CD4-positive, CD25-positive, alpha-beta regulatory T cell (primary cell): ENCODE results near the gene USP28. TPM values are rescaled to one million over a fixed set of nuclear protein-coding genes. Genes with fewer than 3 reads are reported as not detected.
"Not testable (repeated sequence)": the region's sequence is repeated elsewhere in the genome, so short reads cannot be mapped to it uniquely, and the experiment has no call there.

Experiments used
- ATAC-seq, 2 donors: fragments of 150-1000 bp; cut with Tn5 transposase; one replicate each; pipeline ENCODE4 v1.10.0; 2021; ENCODE audit warnings: low read depth in 2 of 2, moderate number of reproducible peaks in 2 of 2, moderate library complexity in 1 of 2
- DNase-seq, 3 donors: peaks; one replicate each; pipeline versions ENCODE4 v3.0.0 to v3.0.0-alpha.2; 2012 to 2022; ENCODE audit warnings: mixed read lengths in 1 of 3
- H3K27ac ChIP-seq: one replicate; pipeline ENCODE4 v1.7.0; 2013; ENCODE audit warnings: mild to moderate bottlenecking, low read length; ENCODE audit not compliant: insufficient read depth, poor library complexity, severe bottlenecking
- H3K27me3 ChIP-seq: one replicate; pipeline ENCODE4 v1.7.0; 2013; ENCODE audit warnings: low read length; ENCODE audit not compliant: control insufficient read depth, insufficient read depth
- H3K36me3 ChIP-seq: one replicate; pipeline ENCODE4 v1.7.0; 2013; ENCODE audit warnings: mild to moderate bottlenecking, low read length, moderate library complexity; ENCODE audit not compliant: control insufficient read depth, insufficient read depth
- H3K4me1 ChIP-seq: 2 replicates; pipeline ENCODE4 v1.7.0; 2013; ENCODE audit warnings: mild to moderate bottlenecking, low read length; ENCODE audit not compliant: insufficient read depth, control insufficient read depth, poor library complexity, severe bottlenecking
- H3K4me3 ChIP-seq: one replicate; pipeline ENCODE4 v1.7.0; 2013; ENCODE audit warnings: low read depth, mild to moderate bottlenecking, low read length, moderate library complexity
- H3K9me3 ChIP-seq, 2 experiments: 1 replicate in 1 of 2; 2 replicates in 1 of 2; pipeline ENCODE4 v1.7.0; 2013; ENCODE audit warnings: low read length in 2 of 2, mild to moderate bottlenecking in 1 of 2, moderate library complexity in 1 of 2; ENCODE audit not compliant: control insufficient read depth in 2 of 2
- H3K27ac Mint-ChIP-seq, 3 donors: one replicate each; pipeline ENCODE4 v1.8.0; 2020 to 2022; ENCODE audit warnings: mild to moderate bottlenecking in 3 of 3, mixed read lengths in 3 of 3, moderate library complexity in 2 of 3
- H3K27me3 Mint-ChIP-seq: one replicate; pipeline ENCODE4 v1.8.0; 2022; ENCODE audit warnings: mild to moderate bottlenecking, mixed read lengths
- H3K36me3 Mint-ChIP-seq: one replicate; pipeline ENCODE4 v1.8.0; 2020; ENCODE audit warnings: mixed read lengths
- H3K4me1 Mint-ChIP-seq, 4 donors: one replicate each; pipeline ENCODE4 v1.8.0; 2020 to 2022; ENCODE audit warnings: mixed read lengths in 4 of 4, mild to moderate bottlenecking in 1 of 4
- H3K4me3 Mint-ChIP-seq, 4 donors: one replicate each; pipeline ENCODE4 v1.8.0; 2020 to 2022; ENCODE audit warnings: mild to moderate bottlenecking in 4 of 4, mixed read lengths in 4 of 4, moderate library complexity in 3 of 4
- H3K9me3 Mint-ChIP-seq, 7 donors: one replicate each; pipeline ENCODE4 v1.8.0; 2020 to 2022; ENCODE audit warnings: mixed read lengths in 7 of 7, mild to moderate bottlenecking in 3 of 7, moderate library complexity in 2 of 7
- polyA plus RNA-seq, 4 donors: library from polyadenylated mRNA; unstranded; fragments of 300-500 nt; fragmentation: Illumina TruSeq; gene quantifications; one replicate each; pipeline ENCODE4 v1.2.3, GENCODE V29; 2021
- total RNA-seq: library from RNA; stranded (reverse); gene quantifications from one replicate; pipeline ENCODE4 v1.2.3, GENCODE V29; 2022

USP28 gene, protein sequence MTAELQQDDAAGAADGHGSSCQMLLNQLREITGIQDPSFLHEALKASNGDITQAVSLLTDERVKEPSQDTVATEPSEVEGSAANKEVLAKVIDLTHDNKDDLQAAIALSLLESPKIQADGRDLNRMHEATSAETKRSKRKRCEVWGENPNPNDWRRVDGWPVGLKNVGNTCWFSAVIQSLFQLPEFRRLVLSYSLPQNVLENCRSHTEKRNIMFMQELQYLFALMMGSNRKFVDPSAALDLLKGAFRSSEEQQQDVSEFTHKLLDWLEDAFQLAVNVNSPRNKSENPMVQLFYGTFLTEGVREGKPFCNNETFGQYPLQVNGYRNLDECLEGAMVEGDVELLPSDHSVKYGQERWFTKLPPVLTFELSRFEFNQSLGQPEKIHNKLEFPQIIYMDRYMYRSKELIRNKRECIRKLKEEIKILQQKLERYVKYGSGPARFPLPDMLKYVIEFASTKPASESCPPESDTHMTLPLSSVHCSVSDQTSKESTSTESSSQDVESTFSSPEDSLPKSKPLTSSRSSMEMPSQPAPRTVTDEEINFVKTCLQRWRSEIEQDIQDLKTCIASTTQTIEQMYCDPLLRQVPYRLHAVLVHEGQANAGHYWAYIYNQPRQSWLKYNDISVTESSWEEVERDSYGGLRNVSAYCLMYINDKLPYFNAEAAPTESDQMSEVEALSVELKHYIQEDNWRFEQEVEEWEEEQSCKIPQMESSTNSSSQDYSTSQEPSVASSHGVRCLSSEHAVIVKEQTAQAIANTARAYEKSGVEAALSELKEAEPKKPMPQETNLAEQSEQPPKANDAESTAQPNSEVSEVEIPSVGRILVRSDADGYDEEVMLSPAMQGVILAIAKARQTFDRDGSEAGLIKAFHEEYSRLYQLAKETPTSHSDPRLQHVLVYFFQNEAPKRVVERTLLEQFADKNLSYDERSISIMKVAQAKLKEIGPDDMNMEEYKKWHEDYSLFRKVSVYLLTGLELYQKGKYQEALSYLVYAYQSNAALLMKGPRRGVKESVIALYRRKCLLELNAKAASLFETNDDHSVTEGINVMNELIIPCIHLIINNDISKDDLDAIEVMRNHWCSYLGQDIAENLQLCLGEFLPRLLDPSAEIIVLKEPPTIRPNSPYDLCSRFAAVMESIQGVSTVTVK
- total RNA-seq (20.7 TPM), polyA plus RNA-seq (10 to 100 TPM; 22.8 to 29.9 (median 28.1) TPM)

DNA sequence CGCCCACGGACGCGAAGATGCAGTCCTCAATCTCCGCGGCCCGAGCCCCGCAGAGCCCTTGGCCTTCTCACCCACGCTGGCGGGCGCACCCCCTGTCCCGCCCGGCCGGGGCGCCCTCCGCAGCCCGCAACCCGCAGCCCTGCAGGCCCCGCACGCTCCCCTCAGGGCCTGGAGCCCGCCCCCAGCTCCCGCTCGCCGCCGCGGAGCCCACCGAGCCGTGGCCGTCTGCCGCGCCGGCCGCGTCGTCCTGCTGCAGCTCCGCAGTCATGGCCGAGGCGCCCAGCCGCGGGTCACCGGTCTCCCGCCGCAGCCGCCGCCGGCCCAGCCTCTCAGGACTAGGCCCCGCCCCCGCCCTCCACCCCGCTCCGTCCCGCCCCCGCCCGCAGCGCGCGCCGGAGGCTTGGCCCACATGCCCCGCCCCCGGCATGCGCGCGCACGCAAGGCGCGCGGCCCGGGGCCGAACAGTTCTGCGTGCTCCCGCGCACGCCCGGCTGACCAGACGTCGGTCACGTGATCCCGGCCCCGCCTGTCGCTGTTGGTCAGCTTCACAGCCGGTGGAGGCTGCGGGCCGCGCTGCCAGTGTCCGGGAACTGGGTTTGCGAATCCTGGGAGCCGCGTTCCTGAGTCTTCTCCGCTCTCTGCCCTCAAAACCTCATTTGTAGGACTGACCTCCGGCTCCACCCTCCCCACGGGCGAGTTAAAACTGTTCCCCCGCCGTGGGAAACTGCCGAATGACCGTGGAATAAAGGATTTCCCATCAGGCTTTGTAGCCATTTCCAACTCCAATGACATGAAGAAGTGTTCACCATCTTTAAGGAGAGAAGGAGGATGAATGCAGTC, at the start of gene USP28:
TSS of gene USP28 (minus strand) at position 339 of the 840 bp plus-strand sequence. CDS start at position 268, 71 bp downstream.
- H3K27me3 Mint-ChIP-seq = peaks cover 5% of the 10 kb centered on the region
- peaks cover 0 to 2% (median 1%) of the 10 kb centered on the region in 7 donors for H3K9me3 Mint-ChIP-seq
- peaks cover 4% of the 10 kb centered on the region for H3K36me3 Mint-ChIP-seq
- Histone ChIP-seq H3K36me3 (no peaks in the 10 kb centered on the region), H3K9me3 (no peaks in the 10 kb centered on the region), H3K27ac (peak within 1 kb of the TSS; percentile 76), H3K4me1 (peaks cover 16% of the 10 kb centered on the region), H3K4me3 (peak within 1 kb of the TSS; percentile 88), H3K27me3 (no peaks in the 10 kb centered on the region)
- peaks cover 6 to 64% (median 46%) of the 10 kb centered on the region in 4 donors for H3K4me1 Mint-ChIP-seq
- peak; percentile 77 to 85 for ATAC-seq
- peak within 1 kb of the TSS; percentile 89 to 99 (median 98) for H3K4me3 Mint-ChIP-seq
- H3K27ac Mint-ChIP-seq = peak within 1 kb of the TSS; percentile 80 to 99 (median 97)
- DNase-seq = peak; percentile 71 to 88 (median 74)

DNA sequence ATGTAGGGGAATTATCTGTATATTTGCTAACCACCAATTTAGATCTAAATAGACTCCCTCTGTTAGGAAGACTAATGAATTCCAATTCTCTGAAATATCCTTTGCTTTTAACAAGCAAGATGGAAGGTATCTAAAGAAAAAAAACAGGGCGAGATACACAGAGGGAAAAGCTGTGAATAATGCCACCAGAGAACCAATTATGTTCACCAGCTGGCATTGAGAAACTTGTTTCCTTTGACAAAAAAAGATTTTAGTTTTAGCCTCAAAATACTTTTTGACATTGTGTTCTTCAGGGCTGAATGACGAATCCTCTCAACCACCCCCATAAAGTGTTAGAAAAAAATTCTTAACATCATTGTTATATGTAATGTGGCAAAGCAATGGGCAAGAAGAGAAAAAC, 48.2 kb upstream of the USP28 start:
- Mint-ChIP-seq H3K27ac (no peak overlapping the region), H3K27me3 (peaks cover 14% of the 10 kb centered on the region), H3K9me3 (no peaks in the 10 kb centered on the region), H3K36me3 (no peaks in the 10 kb centered on the region), H3K4me3 (no peak overlapping the region), H3K4me1 (peaks cover 0 to 4% (median 0%) of the 10 kb centered on the region in 4 donors)
- ATAC-seq (no peak), DNase-seq (no peak)
- H3K27me3 ChIP-seq = no peaks in the 10 kb centered on the region
- H3K4me1 ChIP-seq = no peaks in the 10 kb centered on the region
- no peak overlapping the region for H3K27ac ChIP-seq
- no peak overlapping the region for H3K4me3 ChIP-seq
- no peaks in the 10 kb centered on the region for H3K9me3 ChIP-seq
- no peaks in the 10 kb centered on the region for H3K36me3 ChIP-seq

DNA sequence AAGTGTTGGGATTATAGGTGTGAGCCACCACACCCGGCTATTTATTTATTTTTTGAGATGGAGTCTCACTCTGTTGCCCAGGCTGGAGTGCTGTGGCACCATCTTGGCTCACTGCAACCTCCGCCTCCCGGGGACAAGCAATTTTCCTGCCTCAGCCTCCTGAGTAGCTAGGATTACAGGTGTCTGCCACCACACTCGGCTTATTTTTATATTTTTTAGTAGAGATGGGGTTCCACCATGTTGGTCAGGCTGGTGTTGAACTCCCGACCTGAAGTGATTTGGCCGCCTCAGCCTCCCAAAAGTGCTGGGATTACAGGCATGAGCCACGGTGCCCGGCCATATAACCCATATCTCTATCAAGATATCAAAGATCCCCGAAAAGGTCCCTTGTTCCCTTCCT, 36.1 kb upstream of the USP28 start:
- DNase-seq, H3K27me3 ChIP-seq, H3K9me3 ChIP-seq, H3K36me3 Mint-ChIP-seq, H3K27ac Mint-ChIP-seq, H3K4me3 Mint-ChIP-seq, H3K27ac ChIP-seq, ATAC-seq, H3K4me3 ChIP-seq, H3K4me1 Mint-ChIP-seq, H3K36me3 ChIP-seq, H3K4me1 ChIP-seq, H3K9me3 Mint-ChIP-seq: not testable (repeated sequence)
- peaks cover 29% of the 10 kb centered on the region for H3K27me3 Mint-ChIP-seq

DNA sequence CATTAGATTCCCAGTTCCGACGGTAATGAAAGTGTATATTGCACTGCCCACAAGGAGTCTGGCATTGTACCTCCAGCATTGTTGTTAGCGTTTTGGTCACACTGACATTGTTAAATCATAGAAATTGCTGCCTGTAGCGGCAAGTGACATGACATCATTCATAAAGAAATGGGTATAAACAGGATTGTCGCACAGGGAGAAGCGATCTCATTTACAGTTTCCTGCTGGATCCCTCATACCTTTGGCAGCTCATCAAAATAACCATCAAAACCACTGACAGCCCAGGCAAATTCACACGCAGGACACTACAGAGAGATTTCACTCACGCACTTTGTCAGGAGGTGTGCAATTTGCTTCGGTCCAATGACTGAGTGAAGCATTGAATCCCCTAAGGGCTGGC, 32.7 kb upstream of the USP28 start:
- Histone ChIP-seq H3K27ac (no peak overlapping the region), H3K27me3 (peaks cover 3% of the 10 kb centered on the region), H3K36me3 (no peaks in the 10 kb centered on the region), H3K4me3 (no peak overlapping the region), H3K4me1 (no peaks in the 10 kb centered on the region), H3K9me3 (no peaks in the 10 kb centered on the region)
- no peaks in the 10 kb centered on the region for H3K36me3 Mint-ChIP-seq
- DNase-seq (no peak), ATAC-seq (no peak)
- H3K27me3 Mint-ChIP-seq = peaks cover 44% of the 10 kb centered on the region
- H3K9me3 Mint-ChIP-seq = no peaks in the 10 kb centered on the region
- H3K27ac Mint-ChIP-seq = no peak overlapping the region
- H3K4me3 Mint-ChIP-seq = no peak overlapping the region
- H3K4me1 Mint-ChIP-seq = no peaks in the 10 kb centered on the region

DNA sequence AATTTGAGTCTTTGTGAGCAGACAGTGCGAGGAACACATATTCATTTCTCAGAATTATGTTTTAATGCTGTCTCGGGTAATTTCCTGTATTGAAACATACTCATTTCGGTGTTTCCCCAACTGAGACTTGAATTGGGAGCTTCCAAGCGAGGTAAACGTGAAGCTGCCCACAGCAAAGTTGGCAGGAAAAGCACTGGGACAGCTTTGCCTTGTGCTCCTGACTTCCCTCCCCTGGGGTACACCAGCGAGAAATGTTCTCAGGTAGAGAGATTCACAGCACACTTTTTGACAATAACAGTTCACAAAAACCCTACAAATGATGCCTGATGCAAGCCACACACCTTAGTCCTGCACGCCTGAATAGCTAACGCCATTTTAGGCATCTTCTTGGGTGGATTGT, 32.3 kb upstream of the USP28 start:
- Histone ChIP-seq H3K4me1 (no peaks in the 10 kb centered on the region), H3K27me3 (peaks cover 3% of the 10 kb centered on the region), H3K4me3 (no peak overlapping the region), H3K27ac (no peak overlapping the region), H3K36me3 (no peaks in the 10 kb centered on the region), H3K9me3 (no peaks in the 10 kb centered on the region)
- Mint-ChIP-seq H3K27me3 (peaks cover 48% of the 10 kb centered on the region), H3K4me1 (no peaks in the 10 kb centered on the region), H3K27ac (no peak overlapping the region), H3K36me3 (no peaks in the 10 kb centered on the region), H3K4me3 (no peak overlapping the region), H3K9me3 (no peaks in the 10 kb centered on the region)
- DNase-seq (no peak), ATAC-seq (no peak)

DNA sequence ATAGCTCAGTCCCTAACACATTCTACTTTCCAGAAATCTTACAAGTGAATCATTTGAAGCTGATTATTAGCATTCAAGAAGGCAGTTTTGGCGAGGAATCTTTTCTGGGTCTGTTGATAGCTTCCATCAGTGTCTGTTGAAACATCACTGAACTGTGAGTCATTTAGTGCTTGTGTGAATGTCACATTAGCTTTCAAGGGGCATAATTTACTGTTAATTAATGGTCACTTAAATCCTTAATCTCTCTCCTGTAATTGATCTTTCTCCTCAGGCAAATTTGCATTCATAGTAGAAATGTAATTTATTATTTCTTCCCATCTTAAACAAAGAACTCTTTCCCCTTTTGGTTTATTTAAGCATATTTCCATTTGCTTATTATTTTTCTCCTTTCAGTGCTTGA, 31.8 kb upstream of the USP28 start:
- no peaks in the 10 kb centered on the region for H3K9me3 ChIP-seq
- DNase-seq (no peak), ATAC-seq (no peak)
- no peaks in the 10 kb centered on the region for H3K9me3 Mint-ChIP-seq
- H3K4me1 Mint-ChIP-seq = no peaks in the 10 kb centered on the region
- no peak overlapping the region for H3K27ac ChIP-seq
- no peaks in the 10 kb centered on the region for H3K4me1 ChIP-seq
- no peak overlapping the region for H3K4me3 Mint-ChIP-seq
- H3K27me3 ChIP-seq = peaks cover 3% of the 10 kb centered on the region
- no peaks in the 10 kb centered on the region for H3K36me3 Mint-ChIP-seq
- no peak overlapping the region for H3K4me3 ChIP-seq
- H3K27me3 Mint-ChIP-seq = peaks cover 51% of the 10 kb centered on the region
- H3K36me3 ChIP-seq = no peaks in the 10 kb centered on the region
- no peak overlapping the region for H3K27ac Mint-ChIP-seq

DNA sequence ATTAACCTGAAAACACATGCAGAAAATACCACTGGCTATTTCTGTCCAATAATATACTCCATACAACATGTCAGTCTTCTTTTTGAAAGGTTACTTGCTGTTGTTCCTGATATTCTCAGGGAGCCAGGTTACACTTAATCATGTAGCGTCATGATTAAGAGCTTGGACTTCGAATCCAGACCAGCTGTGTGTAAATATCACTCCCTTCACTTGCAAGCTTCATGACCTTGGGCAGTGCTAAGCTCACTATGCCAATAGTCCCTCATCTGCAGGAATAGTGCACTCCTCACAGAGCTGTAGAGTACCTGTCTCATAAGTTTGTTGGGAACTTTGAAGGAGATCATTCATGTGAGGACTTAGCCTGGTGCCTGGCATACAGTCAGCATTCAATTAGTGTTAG, 31.1 kb upstream of the USP28 start:
- Mint-ChIP-seq H3K4me1 (no peaks in the 10 kb centered on the region), H3K4me3 (no peak overlapping the region), H3K9me3 (no peaks in the 10 kb centered on the region), H3K27me3 (peaks cover 50% of the 10 kb centered on the region), H3K36me3 (no peaks in the 10 kb centered on the region), H3K27ac (no peak overlapping the region)
- ATAC-seq (no peak), DNase-seq (no peak)
- H3K36me3 ChIP-seq = no peaks in the 10 kb centered on the region
- H3K4me1 ChIP-seq = no peaks in the 10 kb centered on the region
- no peak overlapping the region for H3K4me3 ChIP-seq
- H3K27ac ChIP-seq = no peak overlapping the region
- H3K9me3 ChIP-seq = no peaks in the 10 kb centered on the region
- H3K27me3 ChIP-seq = peaks cover 3% of the 10 kb centered on the region
